Upper lobe of left lung (tissue), 6 donors: ENCODE data around the gene KRT33B. TPM values are rescaled to one million over a fixed set of nuclear protein-coding genes. Genes with fewer than 3 reads are reported as not detected.

Source experiments
- ATAC-seq, 2 donors: fragments of 200-7000 bp; cut with Tn5 transposase; one replicate each; pipeline ENCODE4 v1.9.1; 2022; ENCODE audit warnings: mild to moderate bottlenecking in 2 of 2, moderate library complexity in 2 of 2; ENCODE audit not compliant: low FRiP score in 2 of 2
- DNase-seq, 2 donors: peaks; one replicate each; pipeline ENCODE4 v3.0.0-alpha.2; 2019 to 2020
- H3K27ac ChIP-seq, 4 donors: fragments of 200-600 bp; sonication (generic); one replicate each; pipeline ENCODE4 v1.5.1; 2016 to 2019
- H3K27me3 ChIP-seq, 4 donors: fragments of 200-600 bp; sonication (generic); one replicate each; pipeline ENCODE4 v1.5.1; 2017 to 2019
- H3K36me3 ChIP-seq, 4 donors: fragments of 200-600 bp; sonication (generic); one replicate each; pipeline ENCODE4 v1.5.1; 2016 to 2019
- H3K4me1 ChIP-seq, 4 donors: fragments of 200-600 bp; sonication (generic); one replicate each; pipeline ENCODE4 v1.5.1; 2018 to 2019
- H3K4me3 ChIP-seq, 4 donors: fragments of 200-600 bp; sonication (generic); one replicate each; pipeline ENCODE4 v1.5.1; 2017 to 2019; ENCODE audit warnings: mild to moderate bottlenecking in 2 of 4, moderate library complexity in 1 of 4
- H3K9me3 ChIP-seq, 4 donors: fragments of 200-600 bp; sonication (generic); one replicate each; pipeline ENCODE4 v1.5.1; 2018 to 2019
- EP300 ChIP-seq, 4 donors: sonication (generic); formaldehyde crosslinking; IDR thresholded peaks; one replicate each; pipeline ENCODE4 v1.5.1; 2017; ENCODE audit warnings: antibody characterized with exemption in 4 of 4, control low read depth in 2 of 4
- POLR2A ChIP-seq, 4 donors: fragments of 450-650 bp; IDR thresholded peaks; one replicate each; pipeline ENCODE4 v1.5.1; 2016 to 2017; ENCODE audit warnings: antibody characterized with exemption in 4 of 4, mild to moderate bottlenecking in 2 of 4
- POLR2AphosphoS5 ChIP-seq, 2 donors: sonication (generic); formaldehyde crosslinking; IDR thresholded peaks; one replicate each; pipeline ENCODE4 v1.5.1; 2017; ENCODE audit warnings: antibody characterized with exemption in 2 of 2
- WGBS, 2 donors: methylation state at CpG; one replicate each; pipeline ENCODE4 v1.1.5; 2017 to 2018; 5-methylcytosine and 5-hydroxymethylcytosine counted together
- total RNA-seq, 6 donors: library from RNA; depleted of rRNA in 4 of 6; stranded (reverse); fragments of >200 nt in 4 of 6; gene quantifications; one replicate each; pipeline versions ENCODE4 v1.1.0 to v1.2.1, GENCODE V29; 2016 to 2021
- TF ChIP-seq, protein P1 (sequence below), 6 experiments: fragments of 450-650 bp in 4 of 6; fragments of 200-600 bp in 2 of 6; sonication (generic) in 2 of 6; IDR thresholded peaks; one replicate each; pipeline ENCODE4 v1.5.1; 2016 to 2019; ENCODE audit warnings: antibody characterized with exemption in 6 of 6
- donor health status: DM: no; HTN: no; CAD: no; lungs with moderate emphysema.
- donor health status: DM: no; HTN: yes; CAD: no; lungs with severe emphysema.

KRT33B gene
- total RNA-seq, 6 donors from 2014 or later, result not detected

DNA sequence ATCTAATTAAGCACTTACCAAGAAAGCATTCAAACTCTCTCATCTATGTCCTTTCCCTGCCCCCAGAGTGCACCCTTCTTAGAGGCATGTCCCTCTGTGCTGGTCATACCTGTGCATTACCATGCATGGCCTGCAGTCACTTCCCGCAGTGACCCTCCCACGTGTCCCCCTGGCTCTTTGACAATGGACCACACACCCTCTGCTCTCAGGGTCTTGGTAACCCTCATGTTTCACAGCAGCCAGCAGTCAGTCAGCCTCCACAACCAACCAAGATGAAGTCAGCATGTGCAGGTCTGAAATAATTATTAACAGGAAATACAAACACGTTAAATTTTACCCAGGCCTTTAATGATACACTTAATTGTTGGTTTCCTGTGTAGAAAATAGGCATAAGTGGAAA is 29.1 kb downstream of the KRT33B start:
- ATAC-seq (no peak), DNase-seq (no peak)
- Histone ChIP-seq H3K27ac (no peak overlapping the region), H3K27me3 (no peaks in the 10 kb centered on the region), H3K9me3 (peaks cover 0 to 6% (median 0%) of the 10 kb centered on the region in 4 donors), H3K36me3 (no peaks in the 10 kb centered on the region), H3K4me3 (no peak overlapping the region), H3K4me1 (peaks cover 7 to 9% (median 8%) of the 10 kb centered on the region in 4 donors)
- whole genome bisulfite sequencing, 2 donors, result 35 to 62% methylated on average over 3 of the region's 3 CpGs
- TF ChIP-seq, protein P1, sequence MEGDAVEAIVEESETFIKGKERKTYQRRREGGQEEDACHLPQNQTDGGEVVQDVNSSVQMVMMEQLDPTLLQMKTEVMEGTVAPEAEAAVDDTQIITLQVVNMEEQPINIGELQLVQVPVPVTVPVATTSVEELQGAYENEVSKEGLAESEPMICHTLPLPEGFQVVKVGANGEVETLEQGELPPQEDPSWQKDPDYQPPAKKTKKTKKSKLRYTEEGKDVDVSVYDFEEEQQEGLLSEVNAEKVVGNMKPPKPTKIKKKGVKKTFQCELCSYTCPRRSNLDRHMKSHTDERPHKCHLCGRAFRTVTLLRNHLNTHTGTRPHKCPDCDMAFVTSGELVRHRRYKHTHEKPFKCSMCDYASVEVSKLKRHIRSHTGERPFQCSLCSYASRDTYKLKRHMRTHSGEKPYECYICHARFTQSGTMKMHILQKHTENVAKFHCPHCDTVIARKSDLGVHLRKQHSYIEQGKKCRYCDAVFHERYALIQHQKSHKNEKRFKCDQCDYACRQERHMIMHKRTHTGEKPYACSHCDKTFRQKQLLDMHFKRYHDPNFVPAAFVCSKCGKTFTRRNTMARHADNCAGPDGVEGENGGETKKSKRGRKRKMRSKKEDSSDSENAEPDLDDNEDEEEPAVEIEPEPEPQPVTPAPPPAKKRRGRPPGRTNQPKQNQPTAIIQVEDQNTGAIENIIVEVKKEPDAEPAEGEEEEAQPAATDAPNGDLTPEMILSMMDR (IDR thresholded peaks at IDR 0.05), result no peak

DNA sequence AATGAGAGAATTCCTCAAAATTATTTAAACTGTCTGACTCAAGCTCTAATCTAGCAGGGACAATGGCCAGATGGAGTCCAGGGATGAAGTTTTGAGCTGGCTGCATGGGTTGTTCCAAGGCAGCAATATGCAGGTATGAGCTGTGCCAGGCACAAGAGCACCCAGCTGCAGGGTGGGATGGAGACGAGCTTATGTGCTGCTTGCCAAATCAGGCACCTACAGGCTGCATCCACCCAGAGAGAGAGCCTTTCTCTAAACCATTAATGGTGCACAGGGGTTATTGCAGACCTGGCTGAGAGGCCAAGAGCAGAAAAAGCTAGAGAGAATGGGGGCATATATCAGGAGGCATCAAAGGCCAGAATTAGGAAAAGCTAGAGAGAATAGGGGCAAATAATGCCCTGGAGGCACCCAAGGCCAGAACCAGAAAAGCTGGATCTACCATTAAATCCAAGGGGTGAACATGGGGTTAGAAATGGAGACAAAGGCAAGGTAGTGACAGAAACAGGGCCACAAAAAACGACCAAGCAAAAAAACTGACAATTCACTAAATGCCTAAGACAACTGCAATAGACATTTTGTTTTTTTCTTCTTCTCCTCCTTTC is 29.9 kb downstream of the KRT33B start:
- peaks cover 7 to 9% (median 8%) of the 10 kb centered on the region in 4 donors for H3K4me1 ChIP-seq
- H3K27me3 ChIP-seq, result no peaks in the 10 kb centered on the region
- no peak for ATAC-seq
- peak overlapping the region in 1 of 4 donors; percentile 16 for H3K27ac ChIP-seq
- 49 to 51% methylated on average over 2 of the region's 2 CpGs for WGBS, 2 donors
- peaks cover 0 to 6% (median 0%) of the 10 kb centered on the region in 4 donors for H3K9me3 ChIP-seq
- no peak for TF ChIP-seq POLR2A (IDR thresholded peaks at IDR 0.05)
- no peak for TF ChIP-seq POLR2AphosphoS5 (IDR thresholded peaks at IDR 0.05)
- TF ChIP-seq, protein P1 (IDR thresholded peaks at IDR 0.05), result no peak
- no peak for TF ChIP-seq EP300 (IDR thresholded peaks at IDR 0.05)
- no peak for DNase-seq
- H3K36me3 ChIP-seq, result no peaks in the 10 kb centered on the region
- H3K4me3 ChIP-seq, result no peak overlapping the region

DNA sequence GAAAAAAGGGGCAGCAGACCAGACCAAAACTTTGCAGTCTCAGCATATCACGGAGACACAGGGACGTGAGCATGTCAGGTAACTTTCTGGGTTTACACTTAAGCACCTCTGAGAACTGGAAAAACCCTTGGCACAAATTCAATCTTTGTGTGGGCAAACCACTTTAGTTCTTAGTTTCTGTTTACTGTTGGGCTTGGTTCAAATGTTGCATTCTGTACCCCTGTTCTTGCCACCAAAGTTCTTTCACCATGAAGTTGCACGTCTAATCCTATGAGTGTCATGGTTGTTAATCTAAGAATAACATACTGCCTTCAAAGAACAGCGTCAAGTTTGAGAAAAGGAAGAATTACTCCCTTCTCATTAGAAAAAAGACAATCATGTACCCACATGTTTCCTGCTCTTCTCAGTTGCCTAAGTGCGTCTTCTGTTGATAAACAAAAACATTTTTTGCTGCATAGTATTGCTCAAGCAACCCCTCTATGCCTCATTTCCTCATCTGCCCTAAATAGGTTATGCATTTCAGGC is 30.6 kb downstream of the KRT33B start:
- peaks cover 0 to 6% (median 0%) of the 10 kb centered on the region in 4 donors for H3K9me3 ChIP-seq
- H3K36me3 ChIP-seq, result no peaks in the 10 kb centered on the region
- H3K4me1 ChIP-seq, result peaks cover 7 to 9% (median 8%) of the 10 kb centered on the region in 4 donors
- WGBS, 2 donors, result 14 to 25% methylated on average over 5 of the region's 5 CpGs
- ATAC-seq, result no peak
- H3K4me3 ChIP-seq, result no peak overlapping the region
- H3K27me3 ChIP-seq, result no peaks in the 10 kb centered on the region
- no peak for TF ChIP-seq POLR2AphosphoS5 (IDR thresholded peaks at IDR 0.05)
- peak in 1 of 4 donors; percentile 39 for TF ChIP-seq EP300 (IDR thresholded peaks at IDR 0.05)
- H3K27ac ChIP-seq, result peak overlapping the region in 1 of 4 donors; percentile 16
- DNase-seq, result no peak

DNA sequence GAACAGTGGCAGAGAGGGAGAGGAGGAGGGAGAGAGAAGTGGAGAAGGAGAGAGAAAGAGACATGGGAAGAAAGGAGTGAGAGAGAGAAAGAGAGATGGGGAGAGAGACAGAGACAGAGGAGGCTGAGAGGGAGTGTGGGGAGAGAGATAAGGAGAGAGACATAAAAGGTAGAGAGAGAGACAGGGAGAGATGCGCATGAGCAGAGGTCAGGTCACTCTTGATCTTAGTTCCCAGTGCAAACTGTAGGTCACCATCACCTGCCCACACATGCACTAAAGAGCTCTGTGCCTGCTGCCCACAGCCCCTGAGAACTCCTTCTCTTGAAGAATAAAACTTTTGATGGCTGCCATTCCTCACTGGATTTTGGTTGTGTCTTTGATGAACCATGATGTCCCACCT is 33.9 kb downstream of the KRT33B start:
- H3K4me1 ChIP-seq, result peaks cover 7 to 9% (median 8%) of the 10 kb centered on the region in 4 donors
- TF ChIP-seq EP300 (IDR thresholded peaks at IDR 0.05) (no peak), POLR2AphosphoS5 (IDR thresholded peaks at IDR 0.05) (no peak), POLR2A (IDR thresholded peaks at IDR 0.05) (no peak)
- TF ChIP-seq, protein P1 (IDR thresholded peaks at IDR 0.05), result no peak
- no peaks in the 10 kb centered on the region for H3K27me3 ChIP-seq
- no peak overlapping the region for H3K4me3 ChIP-seq
- no peaks in the 10 kb centered on the region for H3K36me3 ChIP-seq
- 96 to 100% methylated on average over 1 of the region's 1 CpG for WGBS, 2 donors
- no peak for ATAC-seq
- H3K27ac ChIP-seq, result no peak overlapping the region
- H3K9me3 ChIP-seq, result no peaks in the 10 kb centered on the region
- no peak for DNase-seq

DNA sequence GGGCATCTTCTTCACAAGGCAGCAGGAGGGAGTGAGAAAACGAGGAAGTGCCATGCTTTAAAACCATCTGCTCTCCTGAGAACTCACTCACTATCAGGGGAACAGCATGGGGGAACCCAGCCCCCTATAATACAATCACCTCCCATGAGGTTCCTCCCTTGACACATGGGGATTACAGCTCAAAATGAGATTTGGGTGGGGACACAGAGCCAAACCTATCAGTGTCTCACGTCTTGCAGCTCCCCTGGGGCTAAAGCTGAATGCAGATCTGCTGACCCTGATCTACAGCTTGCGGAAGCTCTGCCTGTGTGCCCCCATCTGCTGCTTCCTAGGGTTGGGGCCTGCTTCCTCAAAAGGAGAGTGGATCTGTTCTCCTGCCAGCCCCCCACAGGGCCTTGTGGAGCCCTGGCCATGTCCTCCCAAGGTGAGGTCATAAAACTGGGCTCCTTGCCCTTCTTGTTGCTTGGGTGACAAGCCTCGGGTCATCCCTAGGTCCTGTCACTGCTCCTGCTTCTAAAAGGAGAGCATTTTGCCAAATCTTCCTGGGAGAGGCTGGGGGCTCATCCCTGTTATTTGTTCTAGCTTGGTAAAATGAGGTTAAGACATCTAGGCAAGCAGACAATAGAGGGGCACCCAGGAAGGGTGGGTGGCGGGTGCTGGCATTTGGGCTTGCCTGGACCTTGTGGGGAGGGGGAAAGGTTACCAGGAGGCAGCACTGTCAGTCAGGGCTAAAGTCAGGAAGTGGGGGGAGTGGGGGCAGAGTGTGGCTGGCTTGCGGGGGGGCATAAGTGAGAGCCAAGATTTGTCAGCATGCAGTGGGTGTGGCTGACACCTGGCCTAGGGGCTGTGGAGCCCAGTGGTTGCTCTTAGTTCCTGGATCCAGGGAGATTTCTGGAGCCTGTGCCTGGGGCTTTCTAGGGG is 35.0 kb downstream of the KRT33B start:
- Histone ChIP-seq H3K27ac (no peak overlapping the region), H3K4me3 (no peak overlapping the region), H3K27me3 (no peaks in the 10 kb centered on the region), H3K4me1 (peaks cover 4 to 7% (median 5%) of the 10 kb centered on the region in 4 donors), H3K9me3 (no peaks in the 10 kb centered on the region), H3K36me3 (no peaks in the 10 kb centered on the region)
- 67 to 77% methylated on average over 5 to 6 of the region's 6 CpGs for WGBS, 2 donors
- TF ChIP-seq, protein P1 (IDR thresholded peaks at IDR 0.05), result no peak
- TF ChIP-seq POLR2AphosphoS5 (IDR thresholded peaks at IDR 0.05) (no peak), EP300 (IDR thresholded peaks at IDR 0.05) (no peak), POLR2A (IDR thresholded peaks at IDR 0.05) (no peak)
- ATAC-seq (no peak), DNase-seq (no peak)
